UCSD-AML1 (cell line): ENCODE measurements around the gene ZNF746.

ENCODE experiments used
- DNase-seq: peaks from one replicate; lab custom pipeline; 2025; ENCODE audit not compliant: unreplicated experiment; lab: John Stamatoyannopoulos, UW

ZNF746 gene

DNA sequence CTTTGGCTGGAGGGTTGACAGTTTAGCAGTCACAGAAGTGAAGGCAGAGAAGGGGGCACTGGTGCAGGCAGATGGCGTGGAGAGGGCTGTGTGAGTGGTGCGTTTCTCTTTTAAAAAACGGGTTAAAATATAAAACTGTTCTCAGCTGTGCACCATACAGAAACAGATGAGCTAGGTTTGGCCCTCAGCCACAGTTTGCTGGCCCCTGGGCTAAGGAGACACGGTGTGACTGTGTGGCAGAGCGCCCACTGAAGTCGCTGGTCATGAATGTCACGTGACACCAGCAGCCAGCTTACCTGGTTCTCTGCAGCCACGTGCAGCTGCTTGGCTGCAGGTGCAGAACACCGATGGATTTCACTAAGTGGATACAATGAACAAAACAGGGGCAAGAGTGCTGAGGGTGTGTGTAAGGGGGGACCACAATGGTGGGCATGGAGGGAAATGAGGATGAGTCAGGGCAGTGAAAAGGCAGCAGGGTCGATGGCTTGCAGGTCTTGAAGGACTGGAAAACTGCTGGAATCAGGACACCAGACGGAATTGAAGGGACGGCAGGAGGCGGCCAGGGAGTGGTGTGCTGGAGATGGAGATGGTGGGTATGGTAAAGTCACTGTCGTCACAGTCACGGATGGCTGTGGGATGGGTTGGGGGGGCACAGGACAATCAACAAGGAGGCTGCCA, 7.4 kb downstream of the ZNF746 start:
- no peak for DNase-seq

DNA sequence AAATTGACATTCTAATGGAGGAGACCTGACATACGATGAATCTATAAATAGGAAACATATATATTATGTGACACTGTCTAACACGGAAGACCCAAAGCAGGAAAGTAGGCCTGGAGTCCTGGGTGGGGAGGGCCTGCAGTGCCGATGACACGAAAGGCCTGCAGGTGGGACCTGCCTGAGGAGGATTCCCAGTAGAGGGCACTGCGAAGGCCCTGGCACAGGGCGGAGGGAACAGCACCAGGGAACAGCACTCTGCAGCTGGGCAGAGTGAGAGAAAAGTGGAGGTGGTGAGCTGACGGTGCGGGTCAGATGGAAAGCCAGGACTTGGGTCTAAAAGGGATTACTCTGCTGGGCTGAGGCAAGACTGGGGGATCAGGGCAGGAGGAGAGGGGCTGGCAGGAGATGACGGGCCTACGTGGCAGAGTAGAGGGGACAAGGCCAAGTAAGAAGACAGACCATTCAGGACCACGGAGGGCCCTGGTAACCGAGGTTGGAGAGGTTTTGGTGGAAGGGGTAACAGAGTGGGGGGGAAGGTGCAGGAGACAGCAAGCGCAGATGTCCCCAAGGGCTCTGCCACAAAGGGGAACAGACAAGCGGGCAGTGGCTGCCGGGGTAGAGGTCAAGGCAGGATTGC, 8.1 kb downstream of the ZNF746 start:
- DNase-seq = no peak

- no peak for DNase-seq
Observed at GRCh38 chr7:149479568-149479967, 18.0 kb downstream of the ZNF746 start.

- no peak for DNase-seq
Observed at GRCh38 chr7:149478754-149479153, 18.9 kb downstream of the ZNF746 start.

GRCh38 chr7:149477494-149478443, 19.8 kb downstream of the ZNF746 start:
- no peak for DNase-seq

GRCh38 chr7:149476791-149477190, 20.8 kb downstream of the ZNF746 start:
- DNase-seq = no peak

GRCh38 chr7:149475121-149476045, 22.2 kb downstream of the ZNF746 start:
- DNase-seq = no peak

DNA sequence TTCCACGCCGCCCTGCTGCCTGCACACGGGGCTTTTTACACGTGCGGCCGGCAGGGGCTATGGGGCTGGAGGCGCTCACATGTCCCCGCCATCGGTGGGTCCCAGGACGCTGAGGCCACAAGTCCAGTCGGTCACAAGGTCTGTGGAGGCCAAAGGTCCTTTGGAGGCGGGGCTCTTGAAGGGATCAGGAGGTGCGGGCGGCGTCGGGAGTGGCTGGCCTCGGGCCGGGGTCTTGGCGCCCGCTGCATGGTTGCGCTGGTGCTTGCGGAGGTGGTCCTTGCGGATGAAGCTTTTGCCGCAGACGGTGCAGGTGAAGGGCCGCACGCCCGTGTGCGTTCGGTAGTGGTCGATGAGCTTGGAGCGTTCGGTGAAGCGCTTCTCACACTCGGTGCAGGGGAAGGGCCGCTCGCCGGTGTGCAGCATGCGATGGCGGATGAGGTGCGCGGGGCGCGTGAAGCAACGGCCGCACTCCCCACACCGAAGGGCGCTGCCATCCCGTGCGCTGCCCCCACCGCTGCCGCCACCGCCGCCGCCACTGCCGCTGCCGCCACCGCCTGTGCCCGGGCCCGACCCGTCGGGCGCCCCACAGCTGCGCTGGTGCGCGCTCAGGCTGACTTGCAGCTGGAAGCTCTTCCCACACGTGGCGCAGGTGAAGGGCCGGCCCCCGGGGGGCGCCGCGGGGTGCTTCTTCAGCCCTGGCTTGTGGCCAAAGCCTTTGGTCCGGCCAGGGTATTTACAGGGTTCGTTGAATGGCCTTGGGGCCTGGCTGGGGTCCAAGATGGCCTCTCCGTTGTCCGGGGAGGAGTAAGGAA, 23.1 kb downstream of the ZNF746 start:
- no peak for DNase-seq

GRCh38 chr7:149473251-149473650, 24.4 kb downstream of the ZNF746 start:
- DNase-seq = no peak

GRCh38 chr7:149471289-149471953, 26.2 kb downstream of the ZNF746 start:
- DNase-seq = no peak

- no peak for DNase-seq
Observed at GRCh38 chr7:149469806-149470205, 27.8 kb downstream of the ZNF746 start.

DNA sequence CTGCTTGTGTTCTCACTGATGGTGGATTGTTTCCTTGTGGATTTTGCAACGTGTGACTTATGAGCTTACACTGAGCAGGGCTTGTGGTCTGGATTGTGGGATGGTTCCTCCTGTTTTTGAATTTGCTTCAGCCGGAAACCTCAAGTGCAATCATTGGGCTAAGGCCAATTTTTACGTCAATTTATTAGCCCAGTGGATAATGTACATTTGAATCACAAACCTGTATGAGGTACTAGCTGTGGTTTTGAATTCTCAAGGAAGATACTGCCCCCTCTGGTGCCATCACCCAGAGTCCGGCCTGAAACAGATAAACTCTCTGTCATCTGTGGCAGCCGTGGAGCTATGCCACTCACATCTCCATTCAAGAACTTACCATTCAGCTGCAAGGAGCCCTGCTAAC, 29.4 kb downstream of the ZNF746 start:
- no peak for DNase-seq

DNA sequence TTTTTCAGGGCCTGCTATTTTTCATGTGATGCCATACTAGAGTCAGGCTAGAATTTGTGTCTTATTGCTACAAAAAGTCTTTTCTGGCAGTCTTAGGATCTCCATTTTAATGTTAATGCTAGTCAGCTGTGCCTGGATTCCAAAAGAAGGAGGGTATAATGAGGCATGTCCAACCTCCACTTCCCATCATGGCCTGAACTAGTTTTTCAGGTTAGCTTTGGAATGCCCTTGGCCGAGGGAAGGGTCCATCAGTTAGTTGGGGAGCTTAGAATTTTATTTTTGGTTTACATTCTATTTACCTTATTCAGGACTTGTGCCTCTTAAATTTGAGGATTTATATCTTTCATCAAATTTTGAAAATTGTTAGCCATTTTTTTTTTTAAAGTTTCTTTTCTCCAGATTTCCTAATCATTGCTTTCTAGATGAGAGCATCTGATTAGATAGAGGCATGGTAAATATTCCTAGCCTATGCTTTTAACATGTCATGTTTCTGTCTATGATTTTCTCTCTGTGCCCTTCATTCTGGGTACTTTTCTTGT, 30.2 kb downstream of the ZNF746 start:
- no peak for DNase-seq

GRCh38 chr7:149466364-149466763, 31.2 kb downstream of the ZNF746 start:
- no peak for DNase-seq

GRCh38 chr7:149463500-149464161, 34.0 kb downstream of the ZNF746 start:
- no peak for DNase-seq

DNA sequence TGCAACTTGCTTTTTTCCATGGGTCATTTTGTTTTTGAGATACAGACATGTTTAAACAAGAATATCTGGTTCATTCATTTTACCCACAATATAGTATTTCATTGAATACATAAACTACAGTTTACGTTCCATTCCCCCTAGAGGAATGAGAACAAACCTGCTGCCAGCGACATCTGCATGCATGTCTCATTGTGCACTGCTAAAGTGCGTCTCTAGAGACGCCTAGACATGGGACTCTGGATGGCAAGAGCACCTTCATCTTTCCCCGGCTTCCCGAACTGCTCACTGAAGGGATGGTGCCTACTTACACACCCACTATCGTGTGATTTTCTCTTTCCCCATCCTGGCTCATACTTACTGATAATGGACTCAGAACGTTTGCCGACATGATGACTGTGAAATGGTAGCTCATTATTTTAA, 35.5 kb downstream of the ZNF746 start:
- no peak for DNase-seq

DNA sequence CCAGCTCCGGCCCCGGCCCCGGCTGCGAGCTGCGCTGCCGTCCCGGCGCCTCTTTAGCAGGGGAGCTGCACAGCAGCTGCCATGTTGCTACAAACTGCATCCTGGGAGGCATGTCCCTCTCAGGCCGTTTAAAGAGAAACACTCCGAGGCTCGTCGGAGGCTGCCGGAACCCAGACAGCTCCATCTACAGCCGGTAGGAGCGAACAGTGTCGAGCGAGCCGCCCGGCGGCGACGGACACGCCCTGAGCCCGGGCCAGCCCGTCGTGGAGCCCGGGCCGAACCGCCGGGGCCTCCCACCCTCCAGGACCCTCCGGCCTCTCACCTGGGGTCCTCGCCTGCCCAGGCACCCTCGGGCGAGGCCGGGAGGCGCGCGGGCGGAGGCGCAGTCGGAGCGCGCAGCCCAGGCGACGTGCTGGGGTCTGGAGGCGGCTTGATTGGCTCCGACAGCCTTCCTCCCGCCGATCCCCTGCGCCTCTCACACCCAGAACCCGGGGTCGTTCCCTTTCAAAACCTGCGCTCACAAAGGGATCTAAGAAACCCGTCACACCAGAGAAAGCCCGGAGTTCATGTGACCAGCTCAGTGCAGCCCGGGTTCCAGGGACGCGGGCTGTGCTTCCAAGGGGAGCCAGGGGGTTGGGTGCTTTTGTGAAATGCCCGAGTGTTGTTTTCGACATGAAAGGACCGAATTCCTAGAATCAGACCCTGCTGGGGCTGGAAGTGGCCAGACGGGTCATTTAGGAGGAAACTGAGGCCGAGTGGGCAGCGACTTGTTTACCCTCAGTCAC, 36.9 kb downstream of the ZNF746 start, which contains the start of gene ZNF777:
Gene ZNF777 (minus strand): TSS at position 570 of the 785 bp plus-strand sequence. CDS start 5,040 bp downstream, outside the sequence.
- DNase-seq = peak; percentile 70
